GM12878 (cell line): Measurements from ENCODE around the gene ITGA5. TPM values are rescaled to one million over a fixed set of nuclear protein-coding genes. Genes with fewer than 3 reads are reported as not detected.
A peak's percentile ranks its signal among the peaks of the same experiment; 100 is the strongest.

ENCODE experiments used
- CBX5 ChIP-seq: sonication (generic); IDR thresholded peaks from 2 replicates; pipeline ENCODE4 v1.6.1; 2016; ENCODE audit warnings: low read depth, moderate library complexity, mild to moderate bottlenecking, inconsistent platforms
- EED ChIP-seq: sonication (generic); IDR thresholded peaks from 2 replicates; pipeline ENCODE4 v1.6.1; 2016; ENCODE audit warnings: antibody characterized with exemption, low read depth
- EGR1 ChIP-seq, 2 experiments: IDR thresholded peaks; 1 replicate in 1 of 2; 2 replicates in 1 of 2; pipeline ENCODE4 v1.6.1; 2011 to 2012; ENCODE audit warnings: low read depth in 2 of 2, low read length in 2 of 2, borderline replicate concordance in 1 of 2, mild to moderate bottlenecking in 1 of 2, moderate library complexity in 1 of 2
- HDAC6 ChIP-seq: fragments of 200-600 bp; sonication (generic); IDR thresholded peaks from one replicate; pipeline ENCODE4 v1.8.0; 2017; ENCODE audit warnings: antibody characterized with exemption; ENCODE audit not compliant: unreplicated experiment
- IKZF1 ChIP-seq: fragments of 450-650 bp; conservative IDR thresholded peaks from 2 replicates; pipeline ENCODE4 v1.6.1; 2017; ENCODE audit warnings: antibody characterized with exemption, mild to moderate bottlenecking
- IKZF2 ChIP-seq, 2 experiments: fragments of 450-650 bp; IDR thresholded peaks; 2 replicates each; pipeline ENCODE4 v1.6.1; 2017; ENCODE audit warnings: mild to moderate bottlenecking in 2 of 2, moderate library complexity in 2 of 2
- MLLT1 ChIP-seq: fragments of 450-650 bp; IDR thresholded peaks from 2 replicates; pipeline ENCODE4 v1.6.1; 2016; ENCODE audit warnings: mild to moderate bottlenecking
- MTA3 ChIP-seq: IDR thresholded peaks from 2 replicates; pipeline ENCODE4 v1.6.1; 2012; ENCODE audit warnings: low read length, inconsistent platforms, borderline replicate concordance
- NFYB ChIP-seq: IDR thresholded peaks from 2 replicates; pipeline ENCODE4 v1.6.1; 2011; ENCODE audit warnings: low read depth, mild to moderate bottlenecking, low read length, improper control_type of control experiment, moderate library complexity; ENCODE audit not compliant: insufficient read depth
- RUNX3 ChIP-seq: IDR thresholded peaks from 2 replicates; pipeline ENCODE4 v1.6.1; 2012; ENCODE audit warnings: low read length, inconsistent platforms
- SUPT20H ChIP-seq: IDR thresholded peaks from 2 replicates; pipeline ENCODE4 v1.6.1; 2011; ENCODE audit warnings: low read depth, mild to moderate bottlenecking, low read length, moderate library complexity, borderline replicate concordance; ENCODE audit not compliant: control insufficient read depth
- TAF1 ChIP-seq: IDR thresholded peaks from 2 replicates; pipeline ENCODE4 v1.6.1; 2011; ENCODE audit warnings: mild to moderate bottlenecking, low read depth, low read length, borderline replicate concordance
- ZBTB40 ChIP-seq: fragments of 450-650 bp; IDR thresholded peaks from 2 replicates; pipeline ENCODE4 v1.6.1; 2016; ENCODE audit warnings: mild to moderate bottlenecking, moderate library complexity, borderline replicate concordance
- polyA plus RNA-seq, 11 experiments: library from polyadenylated mRNA; depleted of rRNA in 4 of 11; unstranded in 6 of 11; stranded (reverse) in 5 of 11; fragments of >200 nt; fragmentation: Nextera tagmentation in 4 of 11; fragmentation: Illumina TruSeq in 1 of 11; extraction: Ambion mirVana in 4 of 11; extraction: Trizol in 1 of 11; gene quantifications; 1 replicate in 1 of 11; 2 replicates in 10 of 11; pipeline versions ENCODE4 v1.2.1 to v1.2.3, GENCODE V29; 2011 to 2016; ENCODE audit warnings: inconsistent platforms in 2 of 11, missing spikeins in 2 of 11, low read depth in 1 of 11
- total RNA-seq, 4 experiments: library from RNA; depleted of rRNA in 3 of 4; stranded (reverse); fragments of >200 nt in 3 of 4; fragmentation: Illumina TruSeq in 1 of 4; extraction: Trizol in 1 of 4; gene quantifications; 2 replicates each; pipeline versions ENCODE4 v1.2.1 to v1.2.3, GENCODE V29; 2013 to 2021
- TF ChIP-seq, protein P1 (sequence below): fragments of 450-650 bp; IDR thresholded peaks from 2 replicates; pipeline ENCODE4 v1.6.1; 2014; ENCODE audit warnings: mild to moderate bottlenecking
- TF ChIP-seq, protein P2 (sequence below): fragments of 450-650 bp; IDR thresholded peaks from 2 replicates; pipeline ENCODE4 v1.6.1; 2017; ENCODE audit warnings: low read depth, mild to moderate bottlenecking, moderate library complexity

ITGA5 gene
- total and polyA plus RNA-seq, 10 of the 15 experiments (the other 5 are each of a cell fraction or from before 2014, with no cell fraction given), result 0.15 to 22.5 (median 0.61) TPM

DNA sequence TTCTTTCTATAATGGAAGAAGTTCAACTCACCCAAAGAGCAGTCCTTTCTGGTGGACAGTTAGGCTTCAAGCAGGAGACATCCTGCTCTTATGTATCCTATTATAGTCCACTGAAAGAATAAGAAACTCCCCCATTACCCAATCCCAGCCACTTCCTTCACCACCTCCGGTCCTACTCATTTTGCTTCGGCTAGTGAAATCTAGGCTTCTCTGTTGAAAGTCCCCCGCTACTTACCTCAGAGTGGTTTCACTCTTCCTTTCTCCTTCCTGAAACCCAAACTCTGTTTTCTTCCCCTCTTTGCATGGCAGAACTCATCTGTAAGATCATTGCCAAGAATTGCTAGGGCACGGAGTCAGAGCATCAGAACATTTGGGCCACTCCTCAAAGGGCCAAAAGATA lies 54.7 kb downstream of the ITGA5 start, which contains the start of gene GPR84 (continued):
- TF ChIP-seq EGR1 (IDR thresholded peaks at IDR 0.05; ENCODE audit: borderline replicate concordance in 1 of 2, low read depth in 2 of 2, low read length in 2 of 2), result 0 out of 3 replicates have a peak, but pooled peaks of 1 of the 2 experiments have one; percentile 15
- 0 out of 2 replicates have a peak, but pooled peaks have one; percentile 39 for TF ChIP-seq MTA3
- no peak for TF ChIP-seq SUPT20H
- no peak for TF ChIP-seq HDAC6
- peak; percentile 80 for TF ChIP-seq EED
- 0 out of 2 replicates have a peak, but pooled peaks have one; percentile 28 for TF ChIP-seq TAF1
- peak; percentile 73 for TF ChIP-seq RUNX3
- TF ChIP-seq NFYB, result 0 out of 2 replicates have a peak, but pooled peaks have one; percentile 24
- no peak for TF ChIP-seq ZBTB40
- TF ChIP-seq, protein P1, sequence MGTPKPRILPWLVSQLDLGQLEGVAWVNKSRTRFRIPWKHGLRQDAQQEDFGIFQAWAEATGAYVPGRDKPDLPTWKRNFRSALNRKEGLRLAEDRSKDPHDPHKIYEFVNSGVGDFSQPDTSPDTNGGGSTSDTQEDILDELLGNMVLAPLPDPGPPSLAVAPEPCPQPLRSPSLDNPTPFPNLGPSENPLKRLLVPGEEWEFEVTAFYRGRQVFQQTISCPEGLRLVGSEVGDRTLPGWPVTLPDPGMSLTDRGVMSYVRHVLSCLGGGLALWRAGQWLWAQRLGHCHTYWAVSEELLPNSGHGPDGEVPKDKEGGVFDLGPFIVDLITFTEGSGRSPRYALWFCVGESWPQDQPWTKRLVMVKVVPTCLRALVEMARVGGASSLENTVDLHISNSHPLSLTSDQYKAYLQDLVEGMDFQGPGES, result no peak
- TF ChIP-seq, protein P2, sequence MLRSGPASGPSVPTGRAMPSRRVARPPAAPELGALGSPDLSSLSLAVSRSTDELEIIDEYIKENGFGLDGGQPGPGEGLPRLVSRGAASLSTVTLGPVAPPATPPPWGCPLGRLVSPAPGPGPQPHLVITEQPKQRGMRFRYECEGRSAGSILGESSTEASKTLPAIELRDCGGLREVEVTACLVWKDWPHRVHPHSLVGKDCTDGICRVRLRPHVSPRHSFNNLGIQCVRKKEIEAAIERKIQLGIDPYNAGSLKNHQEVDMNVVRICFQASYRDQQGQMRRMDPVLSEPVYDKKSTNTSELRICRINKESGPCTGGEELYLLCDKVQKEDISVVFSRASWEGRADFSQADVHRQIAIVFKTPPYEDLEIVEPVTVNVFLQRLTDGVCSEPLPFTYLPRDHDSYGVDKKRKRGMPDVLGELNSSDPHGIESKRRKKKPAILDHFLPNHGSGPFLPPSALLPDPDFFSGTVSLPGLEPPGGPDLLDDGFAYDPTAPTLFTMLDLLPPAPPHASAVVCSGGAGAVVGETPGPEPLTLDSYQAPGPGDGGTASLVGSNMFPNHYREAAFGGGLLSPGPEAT, result 0 out of 2 replicates have a peak, but pooled peaks have one; percentile 27
- TF ChIP-seq CBX5, result 0 out of 2 replicates have a peak, but pooled peaks have one; percentile 38
- TF ChIP-seq IKZF1, result peak; percentile 45; the same call in 1 of the 2 replicates
- TF ChIP-seq IKZF2 (IDR thresholded peaks at IDR 0.05), result peak; percentile 63 to 80
- no peak for TF ChIP-seq MLLT1
